ENCODE measurements around the gene OR2V1.

DNA sequence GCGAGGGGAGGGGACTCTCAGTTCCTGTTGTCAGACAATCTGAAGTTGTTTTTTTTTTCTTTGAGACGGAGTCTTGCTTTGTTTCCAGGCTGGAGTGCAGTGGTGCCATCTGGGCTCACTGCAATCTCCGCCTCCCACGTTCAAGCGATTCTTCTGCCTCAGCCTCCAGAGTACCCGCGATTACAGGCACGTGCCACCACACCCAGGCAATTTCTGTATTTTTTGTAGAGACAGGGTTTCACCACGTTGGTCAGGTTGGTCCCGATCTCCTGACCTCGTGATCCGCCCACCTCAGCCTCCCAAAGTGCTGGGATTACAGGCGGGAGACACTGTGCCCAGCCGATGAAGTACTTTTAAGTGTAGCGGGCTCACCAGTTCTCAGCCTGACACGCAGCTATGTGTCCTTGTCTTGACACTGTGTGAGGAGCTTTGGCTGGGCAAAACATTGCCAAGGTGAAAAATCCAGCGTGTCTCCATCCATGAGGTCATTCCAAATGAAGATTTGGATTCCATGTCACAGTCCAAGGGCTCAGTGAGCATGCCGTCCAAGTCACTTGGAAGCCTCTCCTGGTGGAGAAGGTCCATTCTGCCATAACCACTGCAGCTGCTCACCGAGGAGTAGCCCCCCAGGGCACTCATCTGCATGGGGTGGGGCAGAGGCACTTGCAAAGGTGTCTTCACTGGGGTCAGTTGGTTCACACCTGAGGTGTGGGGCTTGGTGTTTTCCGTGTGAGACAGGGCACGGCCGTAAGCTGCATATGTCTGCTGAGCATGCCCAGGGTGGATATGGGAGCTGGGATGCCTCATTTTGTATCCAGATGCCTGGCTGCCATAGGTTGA lies 32.0 kb downstream of the OR2V1 start:
- TF ChIP-seq, protein P1, sequence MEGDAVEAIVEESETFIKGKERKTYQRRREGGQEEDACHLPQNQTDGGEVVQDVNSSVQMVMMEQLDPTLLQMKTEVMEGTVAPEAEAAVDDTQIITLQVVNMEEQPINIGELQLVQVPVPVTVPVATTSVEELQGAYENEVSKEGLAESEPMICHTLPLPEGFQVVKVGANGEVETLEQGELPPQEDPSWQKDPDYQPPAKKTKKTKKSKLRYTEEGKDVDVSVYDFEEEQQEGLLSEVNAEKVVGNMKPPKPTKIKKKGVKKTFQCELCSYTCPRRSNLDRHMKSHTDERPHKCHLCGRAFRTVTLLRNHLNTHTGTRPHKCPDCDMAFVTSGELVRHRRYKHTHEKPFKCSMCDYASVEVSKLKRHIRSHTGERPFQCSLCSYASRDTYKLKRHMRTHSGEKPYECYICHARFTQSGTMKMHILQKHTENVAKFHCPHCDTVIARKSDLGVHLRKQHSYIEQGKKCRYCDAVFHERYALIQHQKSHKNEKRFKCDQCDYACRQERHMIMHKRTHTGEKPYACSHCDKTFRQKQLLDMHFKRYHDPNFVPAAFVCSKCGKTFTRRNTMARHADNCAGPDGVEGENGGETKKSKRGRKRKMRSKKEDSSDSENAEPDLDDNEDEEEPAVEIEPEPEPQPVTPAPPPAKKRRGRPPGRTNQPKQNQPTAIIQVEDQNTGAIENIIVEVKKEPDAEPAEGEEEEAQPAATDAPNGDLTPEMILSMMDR (conservative IDR thresholded peaks at IDR 0.05; ENCODE audit: low read depth in 2 of 2) = no peak
- no peak for TF ChIP-seq POLR2AphosphoS5 (IDR thresholded peaks at IDR 0.05; ENCODE audit: low read depth)
- TF ChIP-seq, protein P2, sequence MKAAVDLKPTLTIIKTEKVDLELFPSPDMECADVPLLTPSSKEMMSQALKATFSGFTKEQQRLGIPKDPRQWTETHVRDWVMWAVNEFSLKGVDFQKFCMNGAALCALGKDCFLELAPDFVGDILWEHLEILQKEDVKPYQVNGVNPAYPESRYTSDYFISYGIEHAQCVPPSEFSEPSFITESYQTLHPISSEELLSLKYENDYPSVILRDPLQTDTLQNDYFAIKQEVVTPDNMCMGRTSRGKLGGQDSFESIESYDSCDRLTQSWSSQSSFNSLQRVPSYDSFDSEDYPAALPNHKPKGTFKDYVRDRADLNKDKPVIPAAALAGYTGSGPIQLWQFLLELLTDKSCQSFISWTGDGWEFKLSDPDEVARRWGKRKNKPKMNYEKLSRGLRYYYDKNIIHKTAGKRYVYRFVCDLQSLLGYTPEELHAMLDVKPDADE (IDR thresholded peaks at IDR 0.05) = no peak
- no peak for TF ChIP-seq EZH2 (IDR thresholded peaks at IDR 0.05; ENCODE audit: low read depth, unreplicated experiment)
- TF ChIP-seq EZH2phosphoT487 (IDR thresholded peaks at IDR 0.05; ENCODE audit: unreplicated experiment) = no peak
- TF ChIP-seq, protein P3, sequence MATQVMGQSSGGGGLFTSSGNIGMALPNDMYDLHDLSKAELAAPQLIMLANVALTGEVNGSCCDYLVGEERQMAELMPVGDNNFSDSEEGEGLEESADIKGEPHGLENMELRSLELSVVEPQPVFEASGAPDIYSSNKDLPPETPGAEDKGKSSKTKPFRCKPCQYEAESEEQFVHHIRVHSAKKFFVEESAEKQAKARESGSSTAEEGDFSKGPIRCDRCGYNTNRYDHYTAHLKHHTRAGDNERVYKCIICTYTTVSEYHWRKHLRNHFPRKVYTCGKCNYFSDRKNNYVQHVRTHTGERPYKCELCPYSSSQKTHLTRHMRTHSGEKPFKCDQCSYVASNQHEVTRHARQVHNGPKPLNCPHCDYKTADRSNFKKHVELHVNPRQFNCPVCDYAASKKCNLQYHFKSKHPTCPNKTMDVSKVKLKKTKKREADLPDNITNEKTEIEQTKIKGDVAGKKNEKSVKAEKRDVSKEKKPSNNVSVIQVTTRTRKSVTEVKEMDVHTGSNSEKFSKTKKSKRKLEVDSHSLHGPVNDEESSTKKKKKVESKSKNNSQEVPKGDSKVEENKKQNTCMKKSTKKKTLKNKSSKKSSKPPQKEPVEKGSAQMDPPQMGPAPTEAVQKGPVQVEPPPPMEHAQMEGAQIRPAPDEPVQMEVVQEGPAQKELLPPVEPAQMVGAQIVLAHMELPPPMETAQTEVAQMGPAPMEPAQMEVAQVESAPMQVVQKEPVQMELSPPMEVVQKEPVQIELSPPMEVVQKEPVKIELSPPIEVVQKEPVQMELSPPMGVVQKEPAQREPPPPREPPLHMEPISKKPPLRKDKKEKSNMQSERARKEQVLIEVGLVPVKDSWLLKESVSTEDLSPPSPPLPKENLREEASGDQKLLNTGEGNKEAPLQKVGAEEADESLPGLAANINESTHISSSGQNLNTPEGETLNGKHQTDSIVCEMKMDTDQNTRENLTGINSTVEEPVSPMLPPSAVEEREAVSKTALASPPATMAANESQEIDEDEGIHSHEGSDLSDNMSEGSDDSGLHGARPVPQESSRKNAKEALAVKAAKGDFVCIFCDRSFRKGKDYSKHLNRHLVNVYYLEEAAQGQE (IDR thresholded peaks at IDR 0.05; ENCODE audit: unreplicated experiment) = no peak
- no peak for TF ChIP-seq CREB1 (CRISPR knock-in tag; IDR thresholded peaks at IDR 0.05; ENCODE audit: low read depth)
- TF ChIP-seq NANOG (IDR thresholded peaks at IDR 0.05; ENCODE audit: borderline replicate concordance) = no peak
